B cell (primary cell): ENCODE results near the gene LIFR.

Experiments used
- CTCF ChIP-seq: fragments of 200-600 bp; IDR thresholded peaks from one replicate; pipeline ENCODE4 v1.8.0; 2022; ENCODE audit warnings: antibody characterized with exemption, mild to moderate bottlenecking
- EZH2 ChIP-seq: IDR thresholded peaks from 2 replicates; pipeline ENCODE4 v1.6.1; 2012; ENCODE audit warnings: borderline replicate concordance, low read depth, mild to moderate bottlenecking, moderate library complexity, low read length; ENCODE audit not compliant: insufficient read depth, poor library complexity, severe bottlenecking

GRCh38 chr5:38531518-38531917 is 24.9 kb downstream of the LIFR start:
- no peak for TF ChIP-seq CTCF
- TF ChIP-seq EZH2: no peak
